Occipital lobe (tissue), 2 donors: Measurements from ENCODE around the gene AK1. TPM values are rescaled to one million over a fixed set of nuclear protein-coding genes. Genes with fewer than 3 reads are reported as not detected.
"Not testable (repeated sequence)": the region's sequence is repeated elsewhere in the genome, so short reads cannot be mapped to it uniquely, and the experiment has no call there.

Experiments
- DNase-seq: peaks from one replicate; lab custom pipeline; 2025; lab: John Stamatoyannopoulos, UW
- total RNA-seq: library from RNA; depleted of rRNA; stranded (reverse); fragments of >200 nt; gene quantifications from one replicate; pipeline ENCODE4 v1.2.3, GENCODE V29; 2014

The AK1 gene
- total RNA-seq, 1 donor from 2014 or later = 28.4 TPM

DNA sequence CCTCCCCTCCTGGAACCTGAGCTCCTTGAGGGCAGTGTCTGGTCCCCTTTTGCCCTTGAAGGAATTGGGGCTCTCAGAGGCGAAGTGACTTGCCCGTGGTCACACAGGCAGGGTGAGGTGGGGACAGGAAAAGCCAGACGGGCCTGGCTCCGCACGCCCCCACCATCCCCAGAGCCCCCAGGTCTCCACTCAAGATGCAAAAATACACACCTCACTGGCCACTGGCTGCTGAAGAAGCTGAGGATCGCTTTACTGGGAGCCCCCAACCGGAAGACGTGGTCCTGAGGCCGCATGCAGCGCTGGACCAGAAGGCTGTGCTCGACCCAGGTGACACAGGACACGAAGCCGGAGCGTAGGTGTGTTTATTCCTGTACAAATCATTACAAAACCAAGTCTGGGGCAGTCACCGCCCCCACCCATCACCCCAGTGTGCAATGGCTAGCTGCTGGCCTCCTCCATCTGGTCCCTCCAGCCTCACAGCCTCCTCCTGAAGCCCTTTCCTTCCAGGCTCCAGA is 7.6 kb upstream of the AK1 start:
- no peak for DNase-seq

GRCh38 chr9:127884427-127884911 is 7.0 kb upstream of the AK1 start:
- DNase-seq = no peak

GRCh38 chr9:127883959-127884358 is 6.5 kb upstream of the AK1 start:
- no peak for DNase-seq

DNA sequence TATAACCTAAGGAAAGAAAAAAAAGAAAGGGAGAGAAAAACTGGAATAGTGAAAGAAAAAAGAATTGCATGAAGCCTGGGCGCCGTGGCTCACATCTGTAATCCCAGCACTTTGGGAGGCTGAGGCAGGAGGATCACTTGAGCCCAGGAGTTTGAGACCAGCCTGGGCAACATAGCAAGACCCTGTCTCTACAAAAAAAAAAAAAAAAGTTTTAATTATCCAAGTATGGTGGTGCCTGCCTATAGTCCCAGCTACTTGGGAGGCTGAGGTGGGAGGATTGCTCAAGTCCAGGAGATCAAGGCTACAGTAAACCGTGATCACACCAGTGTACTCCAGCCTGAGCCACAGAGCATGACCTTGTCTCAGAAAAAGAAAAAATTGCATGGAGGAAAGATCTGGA is 4.2 kb upstream of the AK1 start:
- not testable (repeated sequence) for DNase-seq

GRCh38 chr9:127880143-127880542 is 2.7 kb upstream of the AK1 start:
- DNase-seq = no peak

DNA sequence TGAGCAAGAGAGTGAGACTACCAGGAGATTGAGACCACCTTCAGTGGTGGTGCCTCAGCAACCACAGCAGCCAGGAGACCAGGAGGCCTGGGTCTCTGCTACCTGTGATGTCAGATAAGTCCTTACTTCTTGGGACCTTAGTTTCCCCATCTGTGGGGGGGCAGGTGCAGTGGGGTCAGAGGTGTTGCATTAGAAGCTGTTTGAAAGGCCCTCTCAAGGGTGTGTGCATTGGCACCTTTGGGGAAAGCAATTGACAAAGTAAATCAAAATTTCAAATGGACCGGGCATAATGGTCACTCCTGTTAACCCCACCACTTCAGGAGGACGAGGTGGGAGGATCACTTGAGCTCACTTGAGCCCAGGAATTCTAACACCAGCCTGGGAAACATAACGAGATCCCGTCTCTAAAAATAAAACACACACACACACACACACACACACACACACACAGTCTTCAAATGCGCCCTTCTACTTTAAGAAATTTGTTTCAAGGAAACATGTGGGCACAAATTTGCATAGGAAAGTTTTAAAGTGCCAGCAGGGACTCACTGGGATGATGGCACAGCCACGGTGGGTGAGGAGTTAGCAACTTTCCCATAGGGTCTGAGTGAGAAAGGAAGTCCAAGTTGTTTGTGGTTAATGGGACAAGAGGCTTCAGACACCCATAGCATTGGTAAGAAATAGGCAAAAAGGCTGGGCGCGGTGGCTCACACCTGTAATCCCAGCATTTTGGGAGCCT is 1.3 kb upstream of the AK1 start:
- no peak for DNase-seq

GRCh38 chr9:127878001-127878651 is 651 bp upstream of the AK1 start:
- DNase-seq = no peak

DNA sequence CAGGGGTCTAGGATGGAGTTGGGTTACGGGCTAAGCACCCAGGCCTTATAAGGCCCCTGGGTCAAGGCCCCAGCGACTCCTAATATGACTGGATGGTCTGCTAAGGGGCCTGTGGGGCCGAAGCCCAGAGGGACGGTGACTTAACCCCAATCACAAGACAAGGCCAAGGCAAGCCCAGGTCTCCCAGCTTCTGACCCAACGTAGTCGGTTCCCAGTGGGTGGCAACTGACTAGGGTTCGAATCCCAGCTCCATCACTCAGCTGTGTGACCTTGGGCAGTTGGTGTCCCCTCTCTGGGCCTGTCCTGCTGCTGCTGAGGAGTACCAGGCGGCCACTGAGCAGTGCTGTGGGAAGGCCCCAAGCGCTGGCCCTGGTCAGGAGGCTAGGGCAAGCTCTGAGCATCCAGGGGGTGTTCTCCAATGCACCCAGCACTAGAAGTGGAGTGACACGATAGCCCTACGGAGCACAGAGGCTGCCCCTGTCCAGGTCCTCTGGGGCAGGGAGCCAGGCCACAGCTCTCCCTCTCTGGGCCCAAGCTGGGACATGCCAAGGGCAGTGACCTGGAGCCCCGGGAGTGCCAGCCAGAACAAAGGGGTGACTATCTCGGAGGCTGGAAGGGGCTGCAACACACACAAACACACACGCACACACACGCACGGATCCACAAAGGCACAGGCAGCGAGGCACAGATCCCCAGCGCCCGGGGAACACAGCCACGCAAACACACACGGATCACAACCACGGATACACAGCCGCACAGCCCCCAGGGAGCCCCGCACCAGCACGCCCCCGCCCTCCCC is 512 bp downstream of the AK1 start:
- DNase-seq = no peak

DNA sequence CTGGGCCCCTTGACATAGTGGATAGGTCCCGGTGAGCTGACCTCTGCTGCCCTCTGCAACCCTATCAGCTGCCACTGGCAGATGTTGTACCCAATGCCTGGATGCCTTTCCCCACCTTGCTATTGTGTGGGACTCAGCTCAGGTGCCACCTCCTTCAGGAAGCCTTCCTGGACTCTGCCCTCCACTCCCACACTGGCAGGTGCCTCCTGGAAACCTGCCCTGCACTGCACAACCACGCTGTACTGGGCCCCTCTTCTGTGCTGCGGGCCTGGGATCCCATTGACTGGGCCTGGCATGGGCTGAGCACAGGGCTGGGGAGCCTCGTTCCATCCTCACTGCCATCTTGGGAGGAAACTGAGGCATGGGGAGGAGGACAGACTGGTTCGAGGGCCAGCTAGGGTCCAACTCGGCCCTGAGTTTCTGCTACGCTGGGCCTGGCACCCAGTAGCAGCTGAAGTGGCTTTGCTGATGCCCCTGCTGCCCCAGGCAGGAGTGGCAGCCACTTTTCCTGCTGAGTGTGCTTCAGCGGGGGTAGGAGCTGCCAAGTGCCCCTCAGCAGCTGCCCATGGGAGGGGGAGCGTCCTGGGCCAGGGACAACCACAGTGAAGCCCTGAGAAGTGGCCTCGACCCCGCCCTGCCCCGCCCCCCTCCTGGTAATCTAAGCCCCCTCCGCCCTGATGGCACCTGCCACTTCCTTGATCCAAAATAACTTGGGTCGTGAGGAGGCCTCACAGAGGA is 1.3 kb downstream of the AK1 start:
- no peak for DNase-seq

- DNase-seq = no peak
Observed at GRCh38 chr9:127875306-127875966, 2.0 kb downstream of the AK1 start.

- no peak for DNase-seq
Observed at GRCh38 chr9:127874301-127875221, 2.9 kb downstream of the AK1 start.

DNA sequence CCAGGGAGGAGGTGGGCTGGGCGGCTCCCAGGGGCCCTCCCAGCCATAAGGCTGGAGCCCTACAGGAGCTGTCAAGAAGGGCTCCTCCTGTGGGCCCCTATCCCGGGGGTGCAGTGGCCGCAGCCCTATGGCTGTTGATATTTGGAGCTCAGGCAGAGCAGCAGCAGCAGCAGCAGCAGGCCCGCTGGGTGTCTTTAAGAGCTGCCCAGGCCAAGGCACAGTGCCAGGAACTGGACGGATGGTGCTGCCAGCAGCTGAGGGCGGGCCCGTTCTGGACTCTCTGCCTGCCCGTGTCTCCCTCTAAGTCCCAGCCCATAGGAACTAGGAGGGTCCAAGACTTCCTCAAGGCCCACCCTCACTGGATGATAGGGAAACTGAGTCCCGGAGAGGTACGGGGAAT is 3.6 kb downstream of the AK1 start:
- DNase-seq = peak; percentile 23

- DNase-seq = no peak
Observed at GRCh38 chr9:127873223-127873691, 4.2 kb downstream of the AK1 start.

DNA sequence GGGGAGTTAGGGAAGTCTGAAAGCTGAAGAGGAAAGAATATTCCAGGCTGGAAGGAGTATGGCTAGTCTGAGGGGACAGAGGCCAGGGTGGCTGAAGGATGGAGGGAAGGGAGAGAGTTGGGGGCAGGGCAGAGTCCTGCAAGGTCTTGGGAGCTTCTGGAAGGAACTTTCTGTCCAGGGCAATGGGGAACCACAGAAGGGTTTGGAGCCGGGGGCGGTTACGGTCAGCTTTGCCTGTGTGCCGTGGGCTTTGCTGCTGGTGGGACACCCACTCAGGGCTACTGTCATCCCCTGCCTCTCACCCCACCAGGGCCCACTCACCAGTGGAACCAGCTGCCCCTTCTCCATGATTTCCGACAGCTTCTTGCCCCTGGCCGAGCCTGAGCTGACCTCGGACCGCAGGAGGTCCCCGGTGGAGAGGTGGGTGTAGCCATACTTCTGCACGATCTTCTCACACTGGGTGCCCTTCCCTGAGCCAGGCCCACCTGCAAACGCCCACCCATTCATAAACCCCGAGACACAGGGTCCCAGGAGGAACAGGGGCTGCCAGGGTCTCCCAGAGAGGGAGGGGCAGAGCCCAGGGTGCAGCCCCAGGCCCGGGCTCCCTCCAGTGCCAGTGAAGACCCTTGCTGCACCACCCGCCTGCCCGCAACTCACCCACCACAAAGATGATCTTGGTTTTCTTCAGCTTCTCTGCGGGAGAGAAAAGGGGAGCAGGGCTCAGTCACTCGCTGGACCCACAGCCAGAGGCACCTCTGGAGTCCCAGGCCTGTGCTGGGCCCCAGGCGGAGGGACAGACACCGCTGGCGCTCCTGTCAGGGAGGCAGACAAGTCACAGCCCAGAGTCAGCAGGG is 4.9 kb downstream of the AK1 start:
- no peak for DNase-seq

DNA sequence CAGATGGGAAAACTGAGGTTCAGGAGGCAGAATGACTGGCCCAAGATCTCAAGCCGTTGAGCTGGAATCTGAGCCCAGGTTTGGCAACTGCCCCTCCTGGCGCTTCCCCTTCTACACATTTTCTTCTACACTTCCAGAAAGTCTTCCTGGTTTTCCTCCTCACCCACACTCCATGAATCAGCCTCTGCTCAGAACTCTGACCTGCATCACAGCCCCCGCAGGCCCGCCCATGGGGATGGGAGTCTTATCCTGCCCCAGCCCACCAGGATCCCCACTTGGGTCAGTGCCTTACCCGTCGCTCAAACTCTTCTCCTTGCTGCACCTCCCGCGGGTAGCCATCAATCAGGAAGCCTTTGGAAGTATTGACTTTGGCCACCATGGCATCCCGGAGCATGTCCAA is 5.9 kb downstream of the AK1 start:
- no peak for DNase-seq

- DNase-seq = no peak
Observed at GRCh38 chr9:127870887-127871286, 6.6 kb downstream of the AK1 start.

- DNase-seq = not testable (repeated sequence)
Observed at GRCh38 chr9:127870153-127870491, 7.4 kb downstream of the AK1 start.

DNA sequence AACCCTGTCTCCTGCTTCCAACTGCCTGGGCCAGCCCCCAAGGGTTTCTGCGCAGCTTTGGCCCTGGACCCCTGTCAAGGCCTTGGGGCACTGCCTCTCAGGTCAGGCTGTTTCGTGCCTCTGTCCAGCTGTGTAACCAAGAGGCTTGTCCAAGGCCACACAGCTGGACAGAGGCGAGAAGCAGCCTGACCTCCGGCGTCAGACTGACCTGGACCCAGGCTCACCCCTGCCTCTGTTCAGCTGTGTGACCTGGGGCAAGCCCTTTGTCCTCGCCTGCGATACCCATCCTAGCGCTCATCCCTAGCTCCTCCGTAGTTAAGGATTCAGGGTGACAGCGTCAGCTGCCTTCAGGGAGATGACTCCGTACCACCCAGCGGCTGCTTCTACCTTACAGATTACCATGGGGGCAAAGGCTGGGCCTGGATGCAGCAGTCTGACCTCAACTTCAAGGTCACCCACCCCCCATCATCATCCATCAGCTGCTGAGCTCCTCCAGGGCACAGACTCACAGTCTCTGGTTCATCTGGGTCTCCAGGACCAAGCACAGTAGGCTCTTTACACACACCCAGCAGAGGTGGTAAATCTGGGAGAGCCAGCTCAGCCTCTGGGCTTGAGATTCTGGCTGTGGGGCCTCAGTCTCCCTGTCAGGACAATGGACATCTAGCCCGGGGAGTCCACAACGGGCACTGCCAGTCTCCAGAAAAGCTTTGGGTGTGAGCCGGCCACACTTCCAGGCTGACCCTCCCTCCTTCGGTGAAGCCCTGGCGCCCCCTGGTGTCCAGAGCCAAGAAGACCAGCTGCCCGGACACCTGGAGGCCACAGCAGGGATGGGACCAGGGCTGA is 7.9 kb downstream of the AK1 start:
- DNase-seq = peak; percentile 63
